Breast epithelium (tissue), 4 donors: ENCODE data around the gene DNAL4. TPM values are rescaled to one million over a fixed set of nuclear protein-coding genes. Genes with fewer than 3 reads are reported as not detected.

Source experiments
- DNase-seq, 2 donors: peaks; one replicate each; pipeline ENCODE4 v3.0.0-alpha.2; 2019; ENCODE audit warnings: low spot score in 2 of 2
- H3K27ac ChIP-seq, 2 donors: fragments of 200-600 bp; sonication (generic) in 1 of 2; one replicate each; pipeline ENCODE4 v1.5.1; 2016 to 2019; ENCODE audit warnings: mild to moderate bottlenecking in 1 of 2
- H3K27me3 ChIP-seq, 2 donors: fragments of 200-600 bp; sonication (generic) in 1 of 2; one replicate each; pipeline versions ENCODE4 v1.5.1 to v1.6.0; 2017 to 2019; ENCODE audit warnings: control low read depth in 1 of 2, mild to moderate bottlenecking in 1 of 2
- H3K36me3 ChIP-seq: fragments of 200-600 bp; one replicate; pipeline ENCODE4 v1.5.1; 2019
- H3K4me1 ChIP-seq, 2 donors: fragments of 200-600 bp; sonication (generic); one replicate each; pipeline ENCODE4 v1.5.1; 2016 to 2019; ENCODE audit warnings: control low read depth in 1 of 2
- H3K4me3 ChIP-seq, 3 donors: fragments of 200-600 bp; sonication (generic); 1 replicate in 2 of 3; 2 replicates in 1 of 3; pipeline ENCODE4 v1.5.1; 2016 to 2019; ENCODE audit warnings: mild to moderate bottlenecking in 3 of 3, moderate library complexity in 2 of 3
- H3K9me3 ChIP-seq, 2 donors: fragments of 200-600 bp; sonication (generic) in 1 of 2; one replicate each; pipeline ENCODE4 v1.5.1; 2016 to 2019; ENCODE audit warnings: control low read depth in 1 of 2
- POLR2A ChIP-seq: fragments of 450-650 bp; IDR thresholded peaks from one replicate; pipeline ENCODE4 v1.6.1; 2016; ENCODE audit warnings: antibody characterized with exemption, mild to moderate bottlenecking, moderate library complexity
- POLR2AphosphoS5 ChIP-seq, 3 donors: sonication (generic); formaldehyde crosslinking; IDR thresholded peaks; one replicate each; pipeline ENCODE4 v1.6.1; 2017; ENCODE audit warnings: antibody characterized with exemption in 3 of 3
- intact Hi-C: fragments of 100-400 bp; cut with DNase I; formaldehyde crosslinking; loops from one replicate; pipeline ENCODE4 v1.15.1; 2023; ENCODE audit warnings: low total_unique reads
- total RNA-seq, 3 donors: library from RNA; depleted of rRNA; stranded (reverse); fragments of >200 nt; gene quantifications; one replicate each; pipeline ENCODE4 v1.1.0, GENCODE V29; 2016
- TF ChIP-seq, protein P1 (sequence below), 3 donors: fragments of 450-650 bp; IDR thresholded peaks; one replicate each; pipeline ENCODE4 v1.5.1; 2016 to 2017; ENCODE audit warnings: antibody characterized with exemption in 3 of 3, mild to moderate bottlenecking in 3 of 3, moderate library complexity in 3 of 3

Gene DNAL4
- total RNA-seq, 3 donors from 2014 or later: 17.8 to 31.2 (median 21.3) TPM

DNA sequence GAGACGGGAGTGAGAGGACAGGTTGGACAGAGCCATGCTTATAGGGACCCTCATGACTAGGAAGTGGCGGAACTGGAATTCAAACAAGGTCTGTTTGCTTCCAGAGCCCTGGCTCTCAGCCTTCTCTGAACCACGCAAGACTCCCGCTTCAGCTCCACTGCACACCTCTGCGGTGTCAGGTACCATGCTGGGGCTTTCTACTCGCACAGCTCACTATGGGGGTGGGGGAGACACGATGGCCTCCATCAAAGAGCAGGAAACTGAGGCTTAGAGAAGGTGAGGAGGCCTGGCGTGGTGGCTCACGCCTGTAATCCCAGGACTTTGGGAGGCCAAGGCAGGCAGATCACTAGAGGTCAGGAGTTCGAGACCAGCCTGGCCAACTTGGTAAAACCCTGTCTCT, 52.4 kb downstream of the DNAL4 start:
- Histone ChIP-seq H3K36me3 (peaks cover 57% of the 10 kb centered on the region), H3K27ac (no peak overlapping the region), H3K4me1 (no peaks in the 10 kb centered on the region), H3K9me3 (no peaks in the 10 kb centered on the region), H3K4me3 (no peak overlapping the region), H3K27me3 (no peaks in the 10 kb centered on the region)
- DNase-seq: no peak
- intact Hi-C loops: loop anchor here (5.0 kb wide), 1 partner anchor 901 kb away; no protein-coding TSS in a partner anchor
- TF ChIP-seq POLR2AphosphoS5 (IDR thresholded peaks at IDR 0.05) (no peak), POLR2A (no peak)
- TF ChIP-seq, protein P1, sequence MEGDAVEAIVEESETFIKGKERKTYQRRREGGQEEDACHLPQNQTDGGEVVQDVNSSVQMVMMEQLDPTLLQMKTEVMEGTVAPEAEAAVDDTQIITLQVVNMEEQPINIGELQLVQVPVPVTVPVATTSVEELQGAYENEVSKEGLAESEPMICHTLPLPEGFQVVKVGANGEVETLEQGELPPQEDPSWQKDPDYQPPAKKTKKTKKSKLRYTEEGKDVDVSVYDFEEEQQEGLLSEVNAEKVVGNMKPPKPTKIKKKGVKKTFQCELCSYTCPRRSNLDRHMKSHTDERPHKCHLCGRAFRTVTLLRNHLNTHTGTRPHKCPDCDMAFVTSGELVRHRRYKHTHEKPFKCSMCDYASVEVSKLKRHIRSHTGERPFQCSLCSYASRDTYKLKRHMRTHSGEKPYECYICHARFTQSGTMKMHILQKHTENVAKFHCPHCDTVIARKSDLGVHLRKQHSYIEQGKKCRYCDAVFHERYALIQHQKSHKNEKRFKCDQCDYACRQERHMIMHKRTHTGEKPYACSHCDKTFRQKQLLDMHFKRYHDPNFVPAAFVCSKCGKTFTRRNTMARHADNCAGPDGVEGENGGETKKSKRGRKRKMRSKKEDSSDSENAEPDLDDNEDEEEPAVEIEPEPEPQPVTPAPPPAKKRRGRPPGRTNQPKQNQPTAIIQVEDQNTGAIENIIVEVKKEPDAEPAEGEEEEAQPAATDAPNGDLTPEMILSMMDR (IDR thresholded peaks at IDR 0.05): no peak

DNA sequence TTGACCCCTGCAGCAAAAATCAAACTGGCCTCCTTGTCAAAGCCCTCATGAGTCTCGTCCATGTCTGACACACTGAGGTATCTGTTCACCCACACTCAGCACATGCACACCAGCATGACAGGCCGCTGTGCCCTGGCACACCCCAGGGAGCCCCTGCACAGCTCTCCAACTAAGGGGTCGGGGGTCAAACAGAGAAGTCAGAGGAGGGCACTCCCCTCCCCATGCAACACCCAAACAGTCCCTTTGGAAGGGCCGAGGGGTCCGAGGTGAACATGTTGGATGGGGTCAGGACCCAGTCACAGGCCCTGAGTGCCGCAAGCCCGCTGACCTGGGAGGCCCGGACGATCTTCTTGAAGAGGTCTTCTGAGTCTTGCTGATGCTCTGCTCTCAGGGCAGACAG, 52.8 kb downstream of the DNAL4 start:
- no peaks in the 10 kb centered on the region for H3K4me1 ChIP-seq
- no peaks in the 10 kb centered on the region for H3K27me3 ChIP-seq
- intact Hi-C loops: loop anchor here (5.0 kb wide), 1 partner anchor 901 kb away; no protein-coding TSS in a partner anchor
- H3K36me3 ChIP-seq: peaks cover 57% of the 10 kb centered on the region
- no peaks in the 10 kb centered on the region for H3K9me3 ChIP-seq
- no peak overlapping the region for H3K4me3 ChIP-seq
- no peak for DNase-seq
- no peak for TF ChIP-seq POLR2A
- H3K27ac ChIP-seq: no peak overlapping the region

DNA sequence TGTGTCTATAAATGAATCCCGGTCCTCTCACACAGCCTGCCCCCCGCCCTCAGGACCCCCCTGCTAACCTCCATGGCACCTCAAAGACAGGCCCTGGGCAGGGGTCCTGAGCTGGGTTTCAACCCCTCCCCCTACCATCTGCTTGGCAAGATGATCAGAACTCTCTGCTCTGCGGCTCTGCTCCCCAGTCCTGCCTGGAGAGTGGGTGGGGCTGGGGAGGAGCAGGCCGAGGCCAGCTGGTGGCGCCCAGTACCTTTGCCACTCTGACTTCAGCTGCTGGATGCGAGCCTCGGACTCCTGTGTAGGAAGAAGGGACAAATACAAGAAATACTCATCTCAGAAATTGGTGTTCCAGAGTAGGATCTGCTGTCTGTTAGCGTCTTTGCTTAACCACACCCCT, 53.2 kb downstream of the DNAL4 start:
- Histone ChIP-seq H3K27ac (no peak overlapping the region), H3K9me3 (no peaks in the 10 kb centered on the region), H3K4me1 (no peaks in the 10 kb centered on the region), H3K4me3 (no peak overlapping the region), H3K27me3 (no peaks in the 10 kb centered on the region), H3K36me3 (peaks cover 53% of the 10 kb centered on the region)
- no peak for DNase-seq
- no peak for TF ChIP-seq POLR2A
- no peak for TF ChIP-seq POLR2AphosphoS5 (IDR thresholded peaks at IDR 0.05)
- TF ChIP-seq, protein P1 (IDR thresholded peaks at IDR 0.05): no peak
- intact Hi-C loops: loop anchor here (5.0 kb wide), 1 partner anchor 902 kb away; no protein-coding TSS in a partner anchor

DNA sequence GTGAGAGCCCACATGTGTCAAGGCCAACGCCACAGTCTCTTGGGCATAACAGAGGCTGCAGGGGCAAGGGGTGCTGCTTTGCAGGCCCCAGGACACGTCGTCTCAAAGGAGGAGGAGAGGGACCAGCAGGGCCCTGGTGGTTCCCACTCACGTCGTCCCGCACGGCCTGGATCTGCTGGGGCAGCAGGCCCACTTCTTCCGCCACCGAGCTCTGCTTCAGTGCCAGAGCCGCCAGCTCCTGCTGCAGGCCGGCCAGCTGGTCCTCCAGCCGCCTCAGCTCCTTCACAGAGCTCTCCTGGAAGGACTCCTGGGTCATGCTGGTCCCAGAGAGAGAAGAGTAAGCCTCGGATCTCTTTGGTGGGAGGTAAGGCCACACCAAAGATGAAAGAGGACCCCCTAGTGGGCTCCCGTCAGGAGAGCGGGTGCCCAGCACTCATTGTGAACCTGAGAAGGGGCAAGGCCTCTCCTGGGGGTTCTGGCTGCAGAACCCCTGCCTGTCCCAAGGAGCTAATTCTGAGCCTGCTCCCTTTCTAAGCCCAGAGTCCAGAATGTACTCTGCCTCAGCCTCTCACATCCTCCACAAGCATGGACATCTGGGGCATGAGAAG, 53.7 kb downstream of the DNAL4 start:
- intact Hi-C loops: loop anchor here (5.0 kb wide), 1 partner anchor 902 kb away; no protein-coding TSS in a partner anchor
- peaks cover 48% of the 10 kb centered on the region for H3K36me3 ChIP-seq

DNA sequence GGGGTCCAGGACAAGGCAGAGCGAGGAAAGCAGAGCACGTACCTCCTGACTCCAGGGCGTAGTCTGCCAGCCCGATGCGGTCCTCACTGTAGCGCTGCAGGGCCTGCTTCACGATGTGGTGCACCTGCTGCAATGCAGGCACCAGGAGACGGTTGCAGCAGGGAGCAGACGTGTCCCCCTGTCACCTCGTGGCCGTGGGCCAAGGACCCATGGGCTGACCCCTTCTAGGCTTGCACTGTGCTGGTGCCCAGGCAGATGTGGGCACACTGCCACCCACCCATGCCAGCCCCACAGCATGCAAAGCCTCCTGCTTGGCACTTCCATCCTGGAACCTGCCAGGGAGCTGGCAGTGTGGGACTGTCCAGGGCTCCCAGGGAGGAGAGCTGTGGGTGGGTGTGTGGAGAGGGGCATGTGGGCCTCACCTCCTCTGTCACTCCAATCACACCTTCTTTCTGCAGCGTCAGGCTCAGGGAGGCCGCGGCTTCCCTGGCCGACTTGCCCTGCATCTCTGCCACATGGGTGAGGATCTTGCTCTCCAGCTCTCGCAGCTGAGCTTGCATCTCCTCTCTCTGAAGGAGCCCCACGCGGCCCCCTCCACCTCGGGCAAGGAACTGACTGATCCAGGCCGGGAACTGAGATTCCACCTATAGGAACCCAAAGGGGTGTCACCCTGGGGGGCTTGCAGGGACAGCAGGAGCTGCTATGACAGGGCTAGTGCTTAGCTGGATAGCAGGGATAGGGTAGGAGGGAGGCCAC, 54.5 kb downstream of the DNAL4 start:
- TF ChIP-seq POLR2A (no peak), POLR2AphosphoS5 (IDR thresholded peaks at IDR 0.05) (no peak)
- TF ChIP-seq, protein P1 (IDR thresholded peaks at IDR 0.05): no peak
- no peaks in the 10 kb centered on the region for H3K4me1 ChIP-seq
- intact Hi-C loops: loop anchor here (5.0 kb wide), 1 partner anchor 903 kb away; no protein-coding TSS in a partner anchor
- H3K4me3 ChIP-seq: no peak overlapping the region
- H3K36me3 ChIP-seq: peaks cover 41% of the 10 kb centered on the region
- no peaks in the 10 kb centered on the region for H3K9me3 ChIP-seq
- peak overlapping the region in 1 of 2 donors; percentile 3 for H3K27ac ChIP-seq
- H3K27me3 ChIP-seq: no peaks in the 10 kb centered on the region
- no peak for DNase-seq

More for the DNA sequence above, 53.7 kb downstream of the DNAL4 start:
- Histone ChIP-seq H3K4me1 (no peaks in the 10 kb centered on the region), H3K9me3 (no peaks in the 10 kb centered on the region), H3K27ac (no peak overlapping the region), H3K27me3 (no peaks in the 10 kb centered on the region), H3K4me3 (no peak overlapping the region)
- TF ChIP-seq POLR2AphosphoS5 (IDR thresholded peaks at IDR 0.05) (no peak), POLR2A (no peak)
- TF ChIP-seq, protein P1 (IDR thresholded peaks at IDR 0.05): no peak
- DNase-seq: no peak
